CD4-positive, alpha-beta T cell treated with Interferon gamma for 1 hour (primary cell): ENCODE data around the gene CRELD2.

ENCODE experiments used
- DNase-seq: peaks from one replicate; pipeline ENCODE4 v3.0.0-alpha.2; 2020

Gene CRELD2

DNA sequence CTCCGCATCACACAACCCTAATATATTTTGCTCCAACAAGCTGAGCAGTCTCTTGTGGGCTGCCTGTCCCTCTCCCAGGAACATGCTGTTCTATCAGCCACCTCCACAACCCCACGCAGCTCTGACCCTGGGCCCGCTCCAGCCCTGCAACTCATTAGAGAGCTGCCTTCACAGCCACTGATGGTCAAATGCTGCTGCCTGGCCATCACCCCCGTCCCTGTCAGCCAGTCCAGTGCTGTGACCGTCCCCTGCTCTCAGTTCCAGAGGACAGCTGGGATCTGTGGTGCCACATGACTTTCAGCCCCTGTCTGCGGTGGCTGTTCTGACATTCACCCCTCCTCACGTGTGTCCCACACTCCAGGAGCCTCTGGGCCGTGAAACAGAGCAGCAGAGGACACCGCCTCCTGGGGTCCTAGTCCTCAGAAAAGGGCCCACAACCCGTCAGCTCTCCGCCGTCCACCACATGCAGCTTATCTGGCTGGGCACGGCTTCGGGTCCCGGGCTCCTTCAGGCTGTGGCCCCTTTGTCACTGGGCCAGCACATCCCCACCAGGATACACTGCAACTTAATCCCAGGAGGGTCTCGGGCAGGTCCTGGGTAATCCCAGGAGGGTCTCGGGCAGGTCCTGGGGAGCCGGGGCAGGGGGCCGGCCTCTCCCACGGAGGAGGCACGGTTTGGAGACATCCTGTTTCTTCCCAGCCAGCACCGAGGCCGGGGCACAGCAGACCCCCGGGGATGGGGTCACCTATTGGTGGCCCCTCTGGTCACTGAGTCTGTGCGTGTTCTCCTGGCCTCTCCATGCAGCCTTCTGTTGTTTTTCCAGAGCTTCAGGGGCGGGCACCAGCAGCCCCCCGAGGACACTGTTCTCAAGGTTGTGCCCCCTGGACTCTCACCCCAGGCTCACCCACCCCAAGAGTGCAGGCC is 15.1 kb downstream of the CRELD2 start:
- DNase-seq: no peak

- peak; percentile 78 for DNase-seq
Observed at GRCh38 chr22:49934160-49934890, 15.9 kb downstream of the CRELD2 start.

DNA sequence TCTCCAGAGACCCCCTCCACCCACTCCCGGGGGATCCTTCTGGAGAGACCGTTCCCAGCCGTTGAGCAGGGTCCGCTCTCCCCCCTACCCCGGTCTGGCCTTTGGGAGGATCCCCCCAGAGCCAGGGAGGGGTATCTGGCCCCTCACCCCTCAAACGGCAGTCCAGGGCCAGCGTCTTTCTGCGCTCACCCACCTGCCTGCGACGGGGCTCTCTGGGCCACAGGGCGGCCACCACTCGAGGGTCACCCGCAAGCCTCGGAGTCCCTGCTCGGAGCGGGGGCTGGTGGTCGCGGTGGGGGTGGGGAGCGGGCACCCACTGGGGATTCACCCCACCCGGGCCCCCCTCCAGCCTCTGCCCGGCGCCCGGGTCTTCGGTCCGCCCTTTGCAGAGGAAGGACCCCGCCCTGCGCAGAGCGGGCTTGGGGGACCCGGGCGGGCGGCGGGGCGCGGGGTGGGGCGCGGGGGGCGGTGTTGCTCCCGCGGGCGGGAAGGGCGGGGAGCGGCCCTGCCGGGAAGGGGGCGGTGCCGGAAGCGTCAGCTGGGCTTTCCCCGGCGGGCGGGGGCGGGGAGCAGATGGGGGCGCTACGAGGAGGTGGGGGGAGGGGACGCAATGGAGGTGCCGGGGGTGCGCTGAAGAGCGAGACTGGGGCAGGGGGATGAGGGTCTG is 16.6 kb downstream of the CRELD2 start:
- peak; percentile 91 for DNase-seq

DNA sequence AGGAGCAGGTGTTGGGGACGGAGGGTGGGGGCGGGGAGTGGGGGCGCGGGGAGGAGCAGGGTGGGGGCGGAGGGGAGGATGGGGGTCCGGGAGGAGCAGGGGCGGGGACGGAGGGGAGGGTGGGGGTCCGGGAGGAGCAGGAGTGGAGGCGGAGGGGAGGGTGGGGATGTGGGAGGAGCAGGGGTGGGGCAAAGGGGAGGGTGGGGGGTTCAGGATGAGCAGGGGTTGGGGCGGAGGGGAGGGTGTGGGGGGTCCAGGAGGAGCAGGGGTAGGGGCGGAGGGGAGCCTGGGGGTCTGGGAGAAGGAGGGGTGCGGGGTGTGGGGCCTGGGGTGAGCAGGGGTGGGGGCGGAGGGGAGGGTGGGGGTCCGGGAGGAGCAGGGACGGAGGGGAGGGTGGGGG is 17.1 kb downstream of the CRELD2 start:
- no peak for DNase-seq

DNA sequence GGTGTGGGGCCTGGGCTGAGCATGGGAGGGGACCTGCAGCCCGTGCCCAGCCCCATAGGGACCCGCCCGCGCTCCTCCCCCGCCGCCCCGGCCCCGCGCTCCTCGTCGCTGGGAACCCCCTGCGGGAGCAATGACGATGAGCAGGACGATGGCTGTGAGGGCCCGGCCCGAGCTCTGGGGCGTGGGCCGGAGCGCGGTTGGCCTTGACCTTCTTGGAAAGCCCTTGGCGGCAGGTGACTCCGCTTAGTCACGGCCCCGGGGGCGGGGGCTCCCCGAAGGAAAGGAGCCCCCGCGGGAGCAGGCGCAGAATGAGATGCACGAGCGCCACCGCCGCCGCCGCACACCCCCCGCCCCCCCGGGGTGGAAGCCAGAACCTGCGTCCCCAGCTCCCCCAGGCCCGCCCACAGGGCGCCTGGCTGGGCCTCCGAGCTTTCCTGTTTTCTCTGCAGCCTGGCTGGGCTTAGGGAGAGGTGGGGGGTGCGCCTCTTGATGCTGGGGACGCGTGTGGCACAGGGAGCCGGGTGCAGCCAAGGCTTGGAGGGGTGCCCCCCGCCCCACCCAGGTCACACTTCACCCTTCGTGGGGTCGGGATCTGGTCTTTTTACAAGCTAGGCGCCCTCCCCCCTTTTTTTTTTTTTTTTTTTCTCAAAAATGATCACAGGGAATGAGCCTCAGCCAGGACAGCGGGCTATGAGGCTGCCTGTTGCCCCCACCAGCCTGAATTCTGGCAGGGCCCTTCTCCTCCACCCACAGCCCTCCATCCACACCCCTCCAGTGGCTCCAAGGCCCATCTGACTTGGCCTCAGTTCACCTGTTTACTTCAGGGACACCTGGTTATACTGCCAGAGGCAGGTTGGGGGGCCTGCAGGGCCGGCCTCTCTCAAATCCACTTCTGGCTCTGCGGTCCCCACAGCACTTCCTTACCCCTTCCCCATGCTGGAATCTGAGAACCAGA is 17.9 kb downstream of the CRELD2 start:
- peak; percentile 96 for DNase-seq

- DNase-seq: no peak
Observed at GRCh38 chr22:49936973-49937757, 18.7 kb downstream of the CRELD2 start.

GRCh38 chr22:49937758-49938564 is 19.5 kb downstream of the CRELD2 start:
- DNase-seq: no peak

- DNase-seq: no peak
Observed at GRCh38 chr22:49938565-49939136, 20.2 kb downstream of the CRELD2 start.

- no peak for DNase-seq
Observed at GRCh38 chr22:49941507-49942316, 23.3 kb downstream of the CRELD2 start.

- no peak for DNase-seq
Observed at GRCh38 chr22:49942565-49943404, 24.4 kb downstream of the CRELD2 start.

GRCh38 chr22:49943405-49943765 is 25.0 kb downstream of the CRELD2 start:
- DNase-seq: no peak

- no peak for DNase-seq
Observed at GRCh38 chr22:49943771-49944398, 25.5 kb downstream of the CRELD2 start.

DNA sequence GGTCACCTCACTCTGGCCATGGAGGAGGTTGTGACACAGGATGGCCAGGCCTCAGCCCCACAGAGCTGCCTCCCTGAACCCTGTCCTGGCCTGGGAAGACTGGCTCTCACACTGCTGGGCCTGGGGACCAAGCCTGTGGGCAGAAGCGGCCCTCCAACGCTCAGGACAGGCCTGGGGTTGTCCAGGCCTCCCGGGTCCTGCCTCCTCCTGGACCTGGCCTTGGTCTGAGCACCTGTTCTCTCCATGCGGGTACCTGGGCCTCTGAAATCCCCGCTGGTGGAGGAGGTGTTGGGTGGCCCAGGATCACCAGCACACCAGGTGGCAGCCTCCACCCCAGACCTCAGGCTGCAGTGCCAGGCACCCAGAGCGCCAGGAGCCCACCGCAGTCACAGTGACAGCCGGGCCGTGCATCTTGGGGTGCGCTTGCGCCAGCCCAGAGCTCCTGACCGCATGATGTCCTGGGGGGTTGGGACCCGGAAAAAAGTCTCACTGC is 26.0 kb downstream of the CRELD2 start:
- DNase-seq: peak; percentile 37

- peak; percentile 88 for DNase-seq
Observed at GRCh38 chr22:49945042-49945794, 26.8 kb downstream of the CRELD2 start.

DNA sequence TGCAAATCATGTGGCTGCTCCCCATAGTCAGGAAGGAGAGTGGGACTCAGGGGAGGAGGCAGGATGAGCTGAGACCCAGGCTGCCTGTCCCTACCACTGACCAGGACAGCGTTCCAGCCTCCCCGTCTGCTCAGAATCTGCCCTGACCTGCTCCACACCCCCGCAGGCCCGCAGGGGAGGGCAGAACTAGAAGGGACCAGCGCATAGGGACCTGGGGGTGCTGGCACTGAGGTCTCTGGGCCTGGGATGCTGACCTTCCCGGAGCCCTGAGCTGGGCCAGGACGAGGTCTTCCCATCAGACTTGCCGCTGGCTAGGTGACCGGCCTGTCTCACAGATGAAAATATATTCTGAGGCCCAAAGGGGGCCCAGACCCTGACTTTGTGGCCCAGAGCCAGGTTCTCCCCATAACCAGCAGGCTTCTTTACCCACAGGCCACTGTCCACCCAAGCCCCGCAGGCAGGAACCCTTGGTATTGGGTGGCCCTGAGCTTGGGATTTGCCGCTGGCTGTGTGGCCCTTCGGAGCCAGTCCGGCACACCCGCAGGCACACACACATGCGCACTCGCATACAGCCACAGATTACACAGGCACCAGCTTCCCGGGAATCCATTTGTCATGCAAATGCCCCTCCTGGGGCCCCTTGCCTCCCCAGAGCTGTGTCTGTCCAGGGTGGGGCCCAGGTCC is 28.3 kb downstream of the CRELD2 start:
- DNase-seq: no peak

DNA sequence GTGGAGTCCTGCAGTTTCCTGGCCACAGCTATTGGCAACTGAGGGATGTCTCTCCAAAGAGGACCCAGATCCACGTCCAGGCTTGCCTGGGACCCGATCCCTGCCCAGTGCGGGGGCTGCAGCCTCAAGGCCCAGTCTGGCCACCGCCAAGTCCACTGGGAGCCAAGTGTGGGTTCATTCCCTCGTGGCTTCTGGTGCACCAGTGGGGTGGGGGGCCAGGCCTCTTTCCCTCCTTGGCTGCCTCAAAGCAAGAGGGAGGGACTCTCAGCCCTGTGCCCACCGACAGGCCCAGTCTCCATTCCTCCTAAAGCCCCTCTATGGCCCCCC is 28.8 kb downstream of the CRELD2 start:
- no peak for DNase-seq
